ENCODE measurements around the gene PLET1. TPM values are rescaled to one million over a fixed set of nuclear protein-coding genes. Genes with fewer than 3 reads are reported as not detected.
A peak's percentile ranks its signal among the peaks of the same experiment; 100 is the strongest.

The PLET1 gene
- total RNA-seq, 2 donors from 2014 or later: not detected

DNA sequence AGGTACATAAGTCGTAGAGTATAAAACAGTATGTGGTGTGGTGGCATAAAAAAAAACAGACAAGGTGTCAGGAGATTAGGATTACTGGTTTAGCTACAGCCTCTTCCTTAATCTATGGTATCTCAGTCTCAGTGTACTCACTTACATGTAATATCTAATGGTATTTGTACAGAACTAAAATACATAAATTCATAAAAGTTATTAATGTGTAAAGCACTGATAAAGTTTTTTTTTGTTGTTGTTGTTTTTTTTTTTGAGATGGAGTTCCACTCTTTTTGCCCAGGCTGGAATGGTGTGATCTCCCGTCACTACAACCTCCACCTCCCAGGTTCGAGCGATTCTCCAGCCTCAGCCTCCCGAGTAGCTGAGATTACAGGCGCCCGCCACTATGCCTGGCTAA lies 31.5 kb downstream of the PLET1 start:
- 94% methylated on average over 7 of the region's 7 CpGs for WGBS
- TF ChIP-seq POLR2A (IDR thresholded peaks at IDR 0.05) (no peak), POLR2AphosphoS5 (IDR thresholded peaks at IDR 0.05) (no peak), CTCF (IDR thresholded peaks at IDR 0.05) (no peak)
- Histone ChIP-seq H3K4me3 (no peak overlapping the region), H3K27me3 (replicated peaks; ENCODE audit: insufficient read depth) (no peaks in the 10 kb centered on the region), H3K27ac (no peak overlapping the region), H3K4me1 (replicated peaks) (no peaks in the 10 kb centered on the region), H3K9me3 (no peaks in the 10 kb centered on the region), H3K36me3 (no peaks in the 10 kb centered on the region)
- intact Hi-C loops (cut with DNase I): loop anchor here (10.0 kb wide), 1 partner anchor 1056 kb away; no protein-coding TSS in a partner anchor
- no peak for DNase-seq (ENCODE audit: low spot score)

GRCh38 chr11:112228706-112229105 lies 32.0 kb downstream of the PLET1 start:
- 78% methylated on average over 2 of the region's 2 CpGs for WGBS
- TF ChIP-seq CTCF (IDR thresholded peaks at IDR 0.05) (no peak), POLR2A (IDR thresholded peaks at IDR 0.05) (no peak), POLR2AphosphoS5 (IDR thresholded peaks at IDR 0.05) (no peak)
- no peaks in the 10 kb centered on the region for H3K9me3 ChIP-seq
- DNase-seq (ENCODE audit: low spot score): no peak
- H3K4me1 ChIP-seq (replicated peaks): no peaks in the 10 kb centered on the region
- H3K36me3 ChIP-seq: no peaks in the 10 kb centered on the region
- no peak overlapping the region for H3K27ac ChIP-seq
- no peak overlapping the region for H3K4me3 ChIP-seq
- no peaks in the 10 kb centered on the region for H3K27me3 ChIP-seq (replicated peaks; ENCODE audit: insufficient read depth)
- intact Hi-C loops (cut with DNase I): loop anchor here (10.0 kb wide), 1 partner anchor 1056 kb away; no protein-coding TSS in a partner anchor

- no peaks in the 10 kb centered on the region for H3K36me3 ChIP-seq
- intact Hi-C loops (cut with DNase I): loop anchor here (10.0 kb wide), 1 partner anchor 1057 kb away; no protein-coding TSS in a partner anchor
- TF ChIP-seq POLR2A (IDR thresholded peaks at IDR 0.05) (no peak), CTCF (IDR thresholded peaks at IDR 0.05) (no peak), POLR2AphosphoS5 (IDR thresholded peaks at IDR 0.05) (no peak)
- H3K27ac ChIP-seq: no peak overlapping the region
- H3K4me1 ChIP-seq (replicated peaks): no peaks in the 10 kb centered on the region
- H3K9me3 ChIP-seq: no peaks in the 10 kb centered on the region
- WGBS: 87% methylated on average over 4 of the region's 4 CpGs
- peak overlapping the region in 1 of 2 donors; percentile 73 for H3K4me3 ChIP-seq
- no peak for DNase-seq (ENCODE audit: low spot score)
- H3K27me3 ChIP-seq (replicated peaks; ENCODE audit: insufficient read depth): no peaks in the 10 kb centered on the region
Observed at GRCh38 chr11:112227471-112227870, 33.2 kb downstream of the PLET1 start.

DNA sequence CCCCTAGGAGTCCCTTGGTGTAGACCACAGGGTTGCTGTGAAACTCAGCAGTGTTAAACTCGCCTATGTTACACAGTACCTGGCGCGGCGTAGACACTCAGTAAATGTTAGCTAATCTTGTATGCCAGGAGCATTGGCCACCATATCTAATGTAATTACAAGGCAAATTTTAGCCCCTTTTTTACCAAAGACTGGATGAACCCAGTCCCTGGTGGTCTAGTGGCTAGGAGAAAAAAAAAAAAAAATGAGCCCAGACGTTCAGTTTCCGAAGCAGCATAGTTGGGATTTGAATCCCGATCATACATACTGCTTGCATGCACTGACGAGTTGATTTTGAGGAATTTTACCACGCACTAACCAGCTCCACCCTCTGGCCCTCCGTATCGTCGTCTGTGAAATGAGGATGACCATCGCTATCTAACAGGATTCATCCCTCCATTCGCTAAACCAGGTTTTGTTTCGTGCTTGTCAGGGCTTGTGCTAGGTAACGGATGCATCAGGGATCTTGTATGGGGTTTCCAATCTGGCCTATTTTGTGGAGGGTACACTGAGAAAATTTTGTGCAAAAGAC lies 33.7 kb downstream of the PLET1 start:
- Histone ChIP-seq H3K4me1 (replicated peaks) (no peaks in the 10 kb centered on the region), H3K27ac (peak overlapping the region; percentile 94), H3K27me3 (replicated peaks; ENCODE audit: insufficient read depth) (no peaks in the 10 kb centered on the region), H3K9me3 (no peaks in the 10 kb centered on the region), H3K36me3 (no peaks in the 10 kb centered on the region), H3K4me3 (peak overlapping the region; percentile 55 to 73)
- TF ChIP-seq POLR2A (IDR thresholded peaks at IDR 0.05) (no peak), POLR2AphosphoS5 (IDR thresholded peaks at IDR 0.05) (no peak), CTCF (IDR thresholded peaks at IDR 0.05) (no peak)
- peak; percentile 15 for DNase-seq (ENCODE audit: low spot score)
- intact Hi-C loops (cut with DNase I): loop anchor here (10.0 kb wide), 1 partner anchor 1058 kb away; no protein-coding TSS in a partner anchor
- WGBS: 4% methylated on average over 16 of the region's 16 CpGs

Measured in prostate gland (tissue), 2 donors.